IPS-NIHi7 (cell line): ENCODE results near the gene TMBIM4.
A peak's percentile ranks its signal among the peaks of the same experiment; 100 is the strongest.

ENCODE experiments used
- DNase-seq: peaks from one replicate; pipeline ENCODE4 v3.0.0; 2012; ENCODE audit warnings: mixed read lengths; ENCODE audit errors: extremely low spot score

Gene TMBIM4

DNA sequence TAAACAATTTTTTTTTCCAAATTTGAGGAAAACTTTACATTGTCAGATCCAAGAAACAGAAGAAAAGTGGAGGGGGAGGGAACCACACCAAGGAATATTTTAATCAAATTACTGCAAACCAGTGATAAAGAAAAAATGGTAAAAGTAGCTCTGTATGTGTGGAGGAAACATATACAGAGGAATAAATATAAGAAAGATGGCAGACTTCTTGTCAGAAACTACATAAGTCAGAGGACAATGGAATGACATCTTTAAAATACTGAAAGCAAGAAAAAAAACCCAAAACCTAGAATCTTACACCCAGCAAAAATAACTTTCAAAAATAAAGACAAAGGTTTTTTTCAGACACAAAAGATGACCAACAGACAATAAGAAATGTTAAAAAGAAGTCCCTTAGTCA lies 29.1 kb downstream of the TMBIM4 start:
- no peak for DNase-seq

DNA sequence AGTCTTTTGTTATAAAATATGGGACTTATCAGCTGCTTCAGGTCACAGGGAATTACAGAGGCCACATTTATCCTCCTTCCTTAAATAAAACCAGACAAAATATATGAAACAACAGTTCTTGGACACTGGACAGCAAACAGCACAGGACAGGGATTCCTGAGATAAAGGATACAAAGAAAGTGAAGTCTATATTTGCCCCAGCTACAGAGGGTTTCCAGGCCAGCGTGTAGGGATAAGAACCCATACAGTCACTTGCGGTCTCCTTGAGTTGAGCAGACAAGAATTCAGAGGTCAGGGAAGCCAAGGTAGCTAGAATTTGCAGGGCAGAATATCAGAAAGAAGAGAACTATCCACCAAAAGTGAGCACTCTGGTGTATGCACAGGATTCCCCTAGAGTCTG lies 30.5 kb downstream of the TMBIM4 start:
- no peak for DNase-seq

DNA sequence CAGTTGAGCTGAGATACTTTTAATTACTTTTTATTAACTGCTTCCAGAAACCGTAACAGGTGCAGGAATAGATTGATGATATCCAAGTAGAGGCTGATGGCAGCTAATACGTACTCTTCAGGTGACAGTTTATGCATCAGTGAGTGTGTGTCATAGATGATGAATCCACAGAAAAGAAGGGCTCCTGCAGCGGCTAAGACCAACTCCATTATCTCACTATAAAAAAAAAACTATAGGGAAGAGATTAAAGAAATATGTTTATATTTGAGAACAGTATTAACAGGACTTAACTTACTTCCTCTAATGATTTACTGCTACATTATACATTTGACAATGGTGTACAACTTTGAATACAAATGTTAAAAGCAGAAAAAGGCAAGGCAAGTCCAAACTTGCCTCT lies 31.9 kb downstream of the TMBIM4 start:
- DNase-seq: no peak

DNA sequence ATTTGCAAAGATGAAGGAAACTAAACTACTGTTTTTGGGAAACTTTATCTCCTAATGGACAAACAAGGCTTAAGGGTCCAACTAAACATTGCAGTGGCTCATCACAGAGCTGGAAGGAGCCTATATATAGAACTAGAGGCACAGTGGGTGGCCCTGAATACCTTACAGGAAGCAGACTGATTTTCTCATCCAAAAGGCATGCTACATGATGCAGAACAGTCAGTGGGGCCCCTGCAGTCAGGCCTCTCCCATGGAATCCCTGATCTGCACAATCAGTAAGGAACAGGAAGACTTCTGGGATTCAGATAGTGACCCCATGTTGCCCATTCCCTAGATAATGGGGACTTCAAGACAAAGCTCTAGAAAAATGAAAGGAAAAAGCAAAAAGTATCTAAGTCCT lies 37.4 kb downstream of the TMBIM4 start:
- peak; percentile 35 for DNase-seq

DNA sequence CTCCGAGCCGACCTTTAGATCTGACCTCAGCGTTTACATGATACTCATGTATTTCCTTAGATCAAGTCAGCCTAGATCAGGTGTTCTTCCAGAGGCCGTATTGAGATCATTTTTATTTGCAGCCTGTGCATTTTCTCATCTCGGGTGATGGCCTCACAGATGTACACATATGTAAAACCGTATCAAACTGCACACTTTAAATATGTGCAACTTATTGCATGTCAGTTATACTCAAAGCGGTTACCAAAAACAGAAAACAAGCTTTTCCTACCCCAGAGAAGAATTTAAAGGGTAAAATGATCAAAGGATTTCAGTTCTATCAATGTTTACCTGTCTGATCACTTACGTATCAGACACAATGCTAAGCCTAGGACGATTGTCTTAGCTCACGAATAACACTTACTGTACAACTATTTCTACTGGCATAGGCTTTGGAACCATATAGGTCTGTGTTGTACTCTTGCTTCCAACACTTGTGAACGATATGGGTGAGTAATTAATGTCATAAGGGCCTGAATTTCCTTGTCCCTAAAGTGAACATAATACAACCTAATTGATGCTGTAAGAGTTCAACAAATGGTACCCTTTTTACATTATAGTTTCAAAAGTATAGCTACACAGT lies 38.6 kb downstream of the TMBIM4 start:
- DNase-seq: no peak

DNA sequence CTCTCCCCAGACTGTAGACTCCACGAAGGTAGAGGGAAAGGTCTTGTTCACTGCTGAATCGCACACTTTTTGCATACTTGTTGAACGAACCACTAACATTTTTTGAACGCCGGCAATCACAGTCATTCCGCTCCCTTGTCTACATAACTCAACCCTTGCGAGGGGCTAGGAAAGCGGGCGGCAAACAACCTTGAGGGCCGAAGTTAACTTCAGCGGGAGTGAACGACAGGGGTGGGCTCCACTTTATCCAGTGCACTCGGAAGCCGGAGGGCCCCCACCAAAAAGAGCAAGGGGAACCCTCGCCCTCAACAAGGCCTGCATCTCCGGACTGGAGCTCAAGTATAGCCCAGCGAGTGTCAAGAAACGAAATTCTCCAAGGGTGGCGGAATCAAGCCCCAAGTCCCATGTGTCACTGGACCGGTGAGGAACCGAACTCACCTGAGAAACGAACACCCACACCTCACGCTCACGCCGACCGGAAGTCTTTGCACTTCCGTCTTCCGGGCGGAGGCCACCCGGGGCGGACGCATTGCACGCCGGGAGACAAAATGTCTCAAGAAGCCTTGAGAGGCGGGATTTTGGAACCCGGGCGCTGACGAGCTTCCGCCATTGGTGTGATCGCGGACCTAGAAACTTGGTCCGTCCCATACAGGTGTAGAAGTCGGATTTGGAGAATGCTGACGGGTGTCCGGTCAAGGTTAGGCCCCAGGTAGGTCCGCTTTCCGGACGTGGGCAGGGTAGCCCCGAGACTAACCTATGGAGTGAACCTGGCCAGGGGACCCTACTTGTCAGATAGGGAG lies 39.3 kb downstream of the TMBIM4 start, which contains the start of gene LLPH:
LLPH (minus strand) TSS at position 484 of the 800 bp plus-strand sequence. CDS start 1,644 bp downstream, outside the sequence.
- peak; percentile 91 for DNase-seq

DNA sequence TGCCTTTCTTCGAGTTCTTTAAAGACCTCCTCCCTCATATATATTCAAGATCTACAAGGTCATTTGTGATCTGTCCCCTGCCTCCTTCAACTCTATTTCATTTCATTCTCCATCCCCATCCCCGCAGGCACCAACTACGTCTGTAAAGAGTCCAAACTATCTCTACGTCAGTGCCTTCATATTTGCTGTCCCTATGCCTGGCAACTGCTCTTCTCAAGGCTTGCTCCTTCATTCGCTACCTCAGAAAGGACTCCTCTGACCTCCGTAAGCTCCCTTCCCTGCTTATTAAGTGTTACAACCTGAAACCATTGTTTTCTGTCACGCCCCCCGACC lies 39.9 kb downstream of the TMBIM4 start:
- peak; percentile 13 for DNase-seq

DNA sequence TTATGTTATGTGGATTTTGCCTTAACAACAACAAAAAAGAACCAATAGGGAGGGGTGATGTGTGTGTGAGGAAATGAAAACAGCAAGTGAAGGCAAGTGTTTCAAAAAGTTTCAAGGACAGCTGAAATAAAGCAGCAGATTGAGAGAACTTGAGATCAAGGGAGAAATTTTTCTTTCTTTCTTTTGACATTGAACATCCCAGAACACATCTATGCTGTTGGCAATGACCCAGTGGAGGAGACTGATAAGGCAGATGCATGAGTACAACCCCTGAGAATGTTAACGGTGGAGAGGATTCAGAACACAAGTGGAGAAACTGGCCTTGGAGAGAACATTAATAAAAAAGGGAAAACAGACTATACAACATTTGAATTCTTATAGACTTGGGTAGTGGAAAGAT lies 42.1 kb downstream of the TMBIM4 start:
- no peak for DNase-seq

DNA sequence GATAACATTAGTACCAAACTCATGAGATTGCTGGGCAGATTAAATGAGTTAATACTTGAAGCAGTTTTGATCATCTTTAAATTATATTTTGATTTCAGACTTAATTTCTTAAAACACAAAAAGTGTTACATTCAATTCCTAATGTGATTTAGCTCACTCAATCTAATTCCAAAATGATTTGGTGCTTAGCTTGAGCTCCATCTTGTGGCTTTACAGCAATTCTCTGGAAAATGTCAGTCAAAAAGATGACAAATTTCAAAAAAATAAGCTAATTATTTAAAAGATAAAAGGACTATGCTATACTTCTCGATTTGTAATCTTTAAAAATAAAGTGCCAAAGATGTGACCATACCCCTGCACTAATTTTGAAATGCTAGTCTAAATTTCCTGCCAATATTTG lies 49.3 kb downstream of the TMBIM4 start:
- no peak for DNase-seq

DNA sequence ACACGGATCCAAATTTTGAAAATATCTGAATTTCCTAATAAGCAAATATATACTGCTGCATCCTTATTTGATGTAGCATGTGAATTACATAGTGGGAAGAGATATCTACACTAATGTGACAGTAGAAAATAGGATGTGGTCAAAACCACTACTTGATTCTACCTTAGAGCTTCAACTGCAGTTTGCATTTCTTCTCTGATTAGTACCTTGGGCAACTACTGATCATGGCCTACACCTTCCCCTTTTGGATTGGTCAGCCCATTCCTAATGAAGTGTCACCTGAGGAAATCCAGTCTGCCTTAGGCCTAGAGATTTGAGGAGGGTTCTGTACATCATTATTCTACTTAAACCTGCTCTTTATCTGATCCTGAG lies 49.9 kb downstream of the TMBIM4 start:
- DNase-seq: no peak

DNA sequence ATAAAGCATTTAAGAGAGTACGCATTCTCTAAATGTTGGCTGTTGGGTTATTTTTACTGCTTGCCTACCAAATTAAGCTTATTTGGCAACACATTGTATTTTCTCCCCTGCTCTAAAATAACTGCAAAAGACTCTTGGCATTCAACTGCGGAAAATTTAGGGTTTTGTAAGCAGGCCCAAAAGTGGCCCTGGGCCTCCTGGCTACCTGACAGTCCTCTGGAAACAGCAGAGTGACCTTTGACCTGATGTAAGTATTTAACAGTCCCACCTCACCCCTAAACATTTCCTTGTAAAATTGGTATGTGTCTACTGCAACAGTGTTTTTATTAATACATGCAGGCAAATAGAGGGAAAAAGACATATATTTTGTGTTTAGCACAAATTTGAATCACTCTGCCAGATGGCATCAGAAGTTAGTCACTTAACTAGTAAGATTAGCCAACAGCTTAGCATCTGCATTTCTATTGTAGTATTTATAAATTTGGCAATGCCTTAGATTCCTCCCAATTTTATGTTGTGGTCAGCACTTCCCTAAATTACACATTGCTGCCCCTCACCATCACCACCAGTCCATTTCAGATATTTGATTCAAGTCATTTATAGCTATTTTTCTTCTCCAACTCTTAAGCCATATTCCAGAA lies 50.4 kb downstream of the TMBIM4 start:
- no peak for DNase-seq

DNA sequence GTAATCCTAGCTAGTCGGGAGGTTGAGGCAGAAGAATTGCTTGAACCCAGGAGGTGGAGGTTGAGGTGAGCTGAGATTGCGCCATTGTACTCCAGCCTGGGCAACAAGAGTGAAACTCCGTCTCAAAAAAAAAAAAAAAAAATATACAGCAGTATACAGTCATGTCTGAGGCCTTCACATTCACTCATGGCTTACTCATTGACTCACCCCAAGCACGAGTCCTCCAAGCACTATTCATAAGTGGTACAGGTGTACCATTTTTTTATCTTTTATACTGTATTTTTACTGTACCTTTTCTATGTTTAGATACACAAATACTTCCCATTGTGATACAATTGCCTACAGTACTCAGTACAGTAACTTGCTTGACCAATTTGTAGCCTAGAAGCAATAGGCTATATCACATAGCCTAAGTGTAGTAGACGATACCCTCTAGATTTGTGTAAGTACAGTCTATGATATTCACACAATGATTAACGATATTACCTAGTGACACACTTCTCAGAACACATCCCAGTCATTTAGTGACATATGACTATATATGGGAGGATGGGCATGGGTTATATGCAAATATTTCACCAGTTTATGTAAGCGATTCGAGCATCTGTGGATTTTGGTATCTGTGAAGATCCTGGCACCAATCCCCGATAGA lies 51.4 kb downstream of the TMBIM4 start:
- DNase-seq: no peak

DNA sequence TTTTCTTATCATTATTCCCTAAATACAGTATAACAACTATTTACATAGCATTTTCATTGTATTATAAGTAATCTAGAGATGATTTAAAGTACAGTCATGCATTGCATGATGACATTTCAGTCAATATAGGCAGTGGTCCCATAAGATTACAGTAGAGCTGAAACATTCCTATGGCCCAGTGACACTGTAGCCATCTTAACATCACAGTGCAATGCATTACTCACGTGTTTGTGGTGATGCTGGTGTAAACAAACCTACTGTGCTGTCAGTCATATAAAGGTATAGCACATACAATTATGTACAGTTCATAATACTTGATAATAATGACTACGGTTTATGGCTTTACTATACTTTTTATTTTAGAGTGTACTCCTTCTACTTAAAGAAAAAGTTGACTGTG lies 52.6 kb downstream of the TMBIM4 start:
- DNase-seq: no peak

DNA sequence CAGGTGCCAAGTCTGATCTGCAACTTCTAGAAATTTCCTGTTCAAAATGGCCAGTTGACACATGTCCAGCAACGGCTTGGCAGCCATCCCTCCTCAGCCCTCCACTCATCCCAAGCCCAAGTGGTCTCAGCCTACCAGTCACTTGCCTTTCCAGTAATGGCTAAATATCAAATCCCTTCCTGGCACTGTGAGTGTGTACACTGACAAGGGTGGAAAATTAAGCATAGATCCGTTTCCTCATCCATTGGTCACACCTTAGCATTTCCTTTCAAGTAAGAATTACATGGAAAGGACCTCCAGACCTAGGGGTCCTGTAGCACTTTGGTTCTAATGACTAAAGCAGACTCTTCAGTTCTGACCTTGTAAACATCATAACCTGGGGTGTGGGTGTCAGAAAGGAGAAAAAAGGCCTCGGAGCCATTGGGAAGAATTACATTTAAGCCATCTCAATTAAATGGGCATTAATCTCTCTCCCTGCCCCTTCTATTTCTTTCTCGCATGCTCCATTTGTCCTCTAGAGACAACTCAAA lies 54.7 kb downstream of the TMBIM4 start:
- DNase-seq: no peak

DNA sequence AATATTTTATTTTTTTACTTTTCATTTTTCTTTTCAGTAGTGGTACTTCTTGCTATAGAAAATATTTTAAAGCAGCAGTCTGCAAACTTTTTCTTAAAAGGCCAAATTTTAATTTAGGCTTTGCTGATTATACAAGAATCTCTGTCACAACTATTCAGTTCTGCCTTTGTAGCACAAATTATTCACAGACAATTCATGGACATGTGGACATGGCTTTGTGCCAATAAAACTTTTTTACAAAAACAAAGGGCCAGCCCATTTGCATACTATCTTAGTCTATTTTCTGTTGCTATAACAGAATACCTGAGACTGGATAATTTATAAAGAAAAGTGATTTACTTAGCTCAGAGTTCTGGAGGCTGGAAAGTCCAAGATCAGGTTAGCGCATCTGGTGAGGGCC lies 56.3 kb downstream of the TMBIM4 start:
- no peak for DNase-seq

DNA sequence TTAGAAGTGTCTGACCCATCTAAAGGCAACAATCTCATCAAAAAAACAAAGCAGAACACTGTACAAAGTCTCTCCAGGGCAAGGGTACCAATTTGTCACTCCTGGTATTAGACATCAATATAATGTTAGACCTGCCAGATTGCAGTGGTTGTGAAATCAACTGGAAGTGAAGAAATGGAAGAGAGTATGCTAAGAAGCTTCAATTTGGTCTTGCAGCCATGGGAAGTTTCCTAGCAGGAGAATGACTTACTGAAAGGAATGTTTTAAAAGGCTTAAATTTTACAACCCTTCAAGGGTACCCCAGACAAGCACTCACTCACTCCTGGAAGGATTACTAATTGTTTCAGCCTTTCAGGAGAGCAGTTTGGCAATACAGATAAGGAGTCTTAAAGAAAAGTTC lies 58.2 kb downstream of the TMBIM4 start:
- no peak for DNase-seq

DNA sequence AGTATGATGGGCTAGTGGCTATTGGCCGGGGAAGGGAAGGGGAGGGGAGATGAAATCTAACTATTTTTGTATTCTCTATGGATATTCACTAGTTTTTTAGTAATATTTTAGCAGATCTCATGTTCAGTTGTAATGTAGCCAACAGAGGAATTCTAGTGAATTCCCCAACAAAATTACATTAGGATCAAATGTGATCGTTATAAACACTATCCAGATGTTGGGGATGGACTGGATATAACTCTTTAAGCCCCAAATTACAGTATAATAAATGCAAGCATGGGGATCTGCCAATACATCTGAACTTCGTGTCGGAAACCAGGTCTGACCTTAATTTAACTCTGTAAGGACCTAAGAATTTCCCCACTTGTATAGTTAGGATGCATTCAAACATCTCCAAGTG lies 60.7 kb downstream of the TMBIM4 start:
- no peak for DNase-seq

DNA sequence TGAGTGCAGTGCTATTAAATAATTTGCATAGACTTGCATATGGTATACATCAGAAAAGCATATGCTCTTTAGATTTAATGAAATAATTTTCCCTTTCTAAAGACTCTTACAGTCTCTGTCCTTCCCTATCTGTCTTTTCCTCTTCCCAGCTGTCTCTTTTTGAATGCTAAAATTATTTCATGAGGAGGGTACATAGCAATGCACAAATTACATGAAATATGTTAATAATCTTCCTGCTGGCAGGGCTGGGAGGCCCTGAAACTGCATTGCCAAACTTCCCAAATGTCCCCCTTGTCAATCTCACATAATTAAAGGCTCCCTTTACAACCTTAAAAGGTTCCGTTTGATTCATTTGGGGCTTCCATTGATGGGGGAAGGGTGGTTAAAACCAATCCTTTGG lies 61.4 kb downstream of the TMBIM4 start:
- no peak for DNase-seq

DNA sequence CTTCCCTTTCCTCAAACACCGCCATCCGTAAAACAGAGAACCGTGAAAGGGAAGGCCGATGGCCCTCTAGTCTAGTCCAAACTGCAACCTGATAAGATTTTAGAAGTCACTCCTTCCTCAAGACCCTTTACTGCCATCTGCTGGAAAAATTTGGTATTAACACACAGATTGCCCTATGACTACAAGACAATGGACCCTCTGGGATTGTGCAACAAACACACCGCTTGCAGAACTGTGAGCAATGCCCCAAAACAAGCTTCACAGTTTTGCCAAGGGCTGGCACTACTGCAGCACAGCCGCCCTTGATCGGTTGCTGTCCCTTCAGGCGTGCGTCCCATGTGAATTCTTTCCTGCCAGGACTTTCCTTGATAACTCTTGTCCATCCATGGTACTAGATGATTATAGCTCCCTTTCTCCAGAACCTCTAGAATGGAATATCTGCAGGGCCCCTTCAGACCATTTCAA lies 62.3 kb downstream of the TMBIM4 start:
- peak; percentile 83 for DNase-seq

DNA sequence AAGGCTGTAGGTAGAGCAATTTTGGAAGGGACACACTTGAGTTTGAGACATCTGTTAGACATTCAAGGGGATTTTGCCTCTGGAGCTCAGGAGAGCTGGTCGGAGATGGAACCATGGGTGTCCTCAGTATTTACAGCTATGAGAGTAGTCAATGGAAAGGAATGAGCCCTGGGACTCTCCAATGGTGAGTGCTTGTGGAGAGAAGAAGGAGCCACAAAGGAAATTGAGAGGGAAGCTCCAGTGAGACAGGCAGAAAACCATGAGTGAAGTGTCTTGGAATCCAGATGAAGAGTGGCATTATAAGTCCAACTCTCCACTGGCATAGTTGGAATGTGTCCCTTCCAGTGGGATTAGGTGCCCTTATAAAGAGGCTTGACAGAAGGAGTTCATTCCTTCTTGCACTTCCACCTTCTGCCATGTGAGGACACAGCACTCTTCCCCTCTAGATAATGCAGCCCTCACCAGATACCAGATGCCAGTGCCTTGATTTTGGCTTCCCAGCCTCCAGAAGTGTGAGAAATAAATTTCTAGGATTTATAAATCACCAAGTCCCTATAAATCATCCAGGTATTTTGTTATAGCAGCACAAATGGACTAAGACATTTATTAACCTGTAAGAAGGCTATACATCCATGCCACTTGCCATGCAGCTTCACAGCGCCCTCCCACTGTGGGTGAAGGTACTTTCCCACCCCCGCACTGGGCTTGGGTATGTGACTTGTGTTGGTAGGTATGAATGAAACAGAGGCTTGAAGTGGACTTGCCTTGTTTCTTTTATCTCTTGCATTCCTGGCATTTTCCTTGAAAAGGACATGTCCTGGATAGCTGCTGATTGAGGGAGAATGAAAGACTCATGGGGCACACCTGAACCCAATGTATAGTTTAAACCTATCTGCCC lies 66.5 kb downstream of the TMBIM4 start:
- DNase-seq: peak; percentile 40

DNA sequence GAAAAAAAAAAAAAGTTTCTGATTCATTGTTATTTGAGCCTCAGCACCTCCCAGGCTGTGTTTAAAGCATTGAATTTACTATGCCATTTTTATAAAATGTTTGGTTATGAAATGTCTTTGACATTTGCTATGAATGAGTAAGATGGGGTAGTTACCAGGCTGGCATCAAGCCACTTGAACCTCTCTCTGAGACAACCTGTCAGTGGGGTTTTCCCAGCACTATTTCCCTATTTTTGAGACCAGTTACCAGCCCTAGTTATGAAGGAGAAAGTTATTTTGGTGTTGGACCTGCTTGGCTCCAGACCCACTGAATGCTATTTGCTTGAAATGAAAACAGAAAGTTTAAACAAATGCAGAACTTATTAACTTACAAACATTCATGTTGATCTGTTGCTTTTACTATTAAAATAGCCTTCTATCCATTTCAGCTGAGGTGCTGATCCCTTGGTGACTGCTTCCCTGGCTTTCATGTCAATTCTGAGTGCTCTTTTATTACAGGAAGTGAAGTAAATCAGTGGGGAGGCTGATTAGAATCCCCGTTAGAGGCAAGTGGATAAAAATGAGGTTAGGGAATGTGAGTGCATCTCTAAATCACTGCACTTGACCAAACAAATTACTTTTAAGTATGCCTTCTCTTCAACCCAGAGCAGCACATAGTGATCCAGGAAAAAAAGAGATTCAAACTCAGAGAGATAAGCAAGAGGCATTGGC lies 77.1 kb downstream of the TMBIM4 start:
- no peak for DNase-seq
